ENCODE data around the gene CCDC148. TPM values are rescaled to one million over a fixed set of nuclear protein-coding genes. Genes with fewer than 3 reads are reported as not detected.

The CCDC148 gene
- total and polyA plus RNA-seq, 2 experiments from 2014 or later: 1.2 to 1.8 TPM

DNA sequence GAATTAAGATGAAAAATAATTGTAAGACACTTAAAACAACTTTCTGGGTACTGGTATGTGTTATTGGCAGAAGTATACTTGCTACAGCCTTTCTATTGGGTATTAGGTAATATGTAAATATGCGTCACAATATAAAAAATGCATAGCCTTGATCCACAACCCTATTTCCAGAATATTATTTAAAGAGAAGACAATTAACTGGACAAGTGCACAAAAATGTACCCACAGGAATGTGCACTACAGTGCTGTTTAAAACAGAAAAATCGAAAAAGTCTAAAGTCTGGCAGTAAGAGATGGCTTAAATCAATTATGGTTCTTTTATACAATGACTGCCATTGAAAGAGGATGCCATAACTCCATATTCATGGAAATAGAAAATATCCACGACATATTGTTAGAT, 205.2 kb downstream of the CCDC148 start:
- no peak overlapping the region for H3K27ac ChIP-seq (ENCODE audit: low read depth)
- H3F3A ChIP-seq (replicated peaks; ENCODE audit: low read depth): no peaks in the 10 kb centered on the region
- no peak overlapping the region for H2AFZ ChIP-seq
- TF ChIP-seq ZNF331 (CRISPR knock-in tag; IDR thresholded peaks at IDR 0.05; ENCODE audit: low read depth) (no peak), ZNF114 (CRISPR knock-in tag; IDR thresholded peaks at IDR 0.05) (no peak), POLR2AphosphoS5 (IDR thresholded peaks at IDR 0.05; ENCODE audit: low read depth) (no peak), REST (IDR thresholded peaks at IDR 0.05; ENCODE audit: unreplicated experiment) (no peak), CREB1 (CRISPR knock-in tag; IDR thresholded peaks at IDR 0.05; ENCODE audit: low read depth) (no peak), ZNF462 (CRISPR knock-in tag; IDR thresholded peaks at IDR 0.05) (no peak), ETS1 (IDR thresholded peaks at IDR 0.05) (no peak), EZH2phosphoT487 (IDR thresholded peaks at IDR 0.05; ENCODE audit: unreplicated experiment) (no peak), STAT1 (IDR thresholded peaks at IDR 0.05; ENCODE audit: unreplicated experiment) (no peak), EZH2 (IDR thresholded peaks at IDR 0.05; ENCODE audit: low read depth, unreplicated experiment) (no peak), NANOG (IDR thresholded peaks at IDR 0.05; ENCODE audit: borderline replicate concordance) (no peak)
- TF ChIP-seq, protein P1, sequence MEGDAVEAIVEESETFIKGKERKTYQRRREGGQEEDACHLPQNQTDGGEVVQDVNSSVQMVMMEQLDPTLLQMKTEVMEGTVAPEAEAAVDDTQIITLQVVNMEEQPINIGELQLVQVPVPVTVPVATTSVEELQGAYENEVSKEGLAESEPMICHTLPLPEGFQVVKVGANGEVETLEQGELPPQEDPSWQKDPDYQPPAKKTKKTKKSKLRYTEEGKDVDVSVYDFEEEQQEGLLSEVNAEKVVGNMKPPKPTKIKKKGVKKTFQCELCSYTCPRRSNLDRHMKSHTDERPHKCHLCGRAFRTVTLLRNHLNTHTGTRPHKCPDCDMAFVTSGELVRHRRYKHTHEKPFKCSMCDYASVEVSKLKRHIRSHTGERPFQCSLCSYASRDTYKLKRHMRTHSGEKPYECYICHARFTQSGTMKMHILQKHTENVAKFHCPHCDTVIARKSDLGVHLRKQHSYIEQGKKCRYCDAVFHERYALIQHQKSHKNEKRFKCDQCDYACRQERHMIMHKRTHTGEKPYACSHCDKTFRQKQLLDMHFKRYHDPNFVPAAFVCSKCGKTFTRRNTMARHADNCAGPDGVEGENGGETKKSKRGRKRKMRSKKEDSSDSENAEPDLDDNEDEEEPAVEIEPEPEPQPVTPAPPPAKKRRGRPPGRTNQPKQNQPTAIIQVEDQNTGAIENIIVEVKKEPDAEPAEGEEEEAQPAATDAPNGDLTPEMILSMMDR (conservative IDR thresholded peaks at IDR 0.05; ENCODE audit: low read depth in 2 of 2): no peak
- no peaks in the 10 kb centered on the region for H3K9me2 ChIP-seq (ENCODE audit: insufficient read depth)
- no peaks in the 10 kb centered on the region for H3K79me2 ChIP-seq (replicated peaks; ENCODE audit: insufficient read depth)
- H3K4me2 ChIP-seq: no peak overlapping the region
- no peak overlapping the region for H3K27ac Mint-ChIP-seq
- DNase-seq (ENCODE audit: low spot score) (no peak), ATAC-seq (no peak)
- H3K4me3 ChIP-seq: no peak overlapping the region
- H3K4me1 ChIP-seq (ENCODE audit: insufficient read depth): no peaks in the 10 kb centered on the region; the same call in 1 of the 2 replicates
- no peaks in the 10 kb centered on the region for H3K9me3 Mint-ChIP-seq
- H3K27me3 ChIP-seq (ENCODE audit: insufficient read depth): no peaks in the 10 kb centered on the region
- H3K27me3 Mint-ChIP-seq (ENCODE audit: insufficient read depth, low read depth, poor library complexity): no peaks in the 10 kb centered on the region
- no peak overlapping the region for H3K4me3 Mint-ChIP-seq
- H4K20me1 ChIP-seq (replicated peaks; ENCODE audit: insufficient read depth): no peaks in the 10 kb centered on the region
- H3K36me3 Mint-ChIP-seq (ENCODE audit: low read depth): no peaks in the 10 kb centered on the region
- no peaks in the 10 kb centered on the region for H3K36me3 ChIP-seq (ENCODE audit: insufficient read depth)
- H3K4me1 Mint-ChIP-seq: peaks cover 12% of the 10 kb centered on the region; the same call in 2 of the 3 replicates

Measured in GM23338 (cell line).